Tibial nerve (tissue), 4 donors: ENCODE measurements around the gene RDH8. TPM values are rescaled to one million over a fixed set of nuclear protein-coding genes. Genes with fewer than 3 reads are reported as not detected.

ENCODE experiments used
- DNase-seq, 2 donors: peaks; one replicate each; pipeline ENCODE4 v3.0.0-alpha.2; 2019; ENCODE audit warnings: low spot score in 2 of 2
- H3K27ac ChIP-seq, 4 donors: fragments of 200-600 bp; sonication (generic) in 3 of 4; one replicate each; pipeline ENCODE4 v1.5.1; 2017 to 2019; ENCODE audit warnings: mild to moderate bottlenecking in 1 of 4
- H3K27me3 ChIP-seq, 2 donors: fragments of 200-600 bp; sonication (generic) in 1 of 2; one replicate each; pipeline versions ENCODE4 v1.5.1 to v1.6.0; 2017 to 2019
- H3K36me3 ChIP-seq, 3 donors: fragments of 200-600 bp; sonication (generic); one replicate each; pipeline ENCODE4 v1.5.1; 2018 to 2019
- H3K4me1 ChIP-seq, 4 donors: fragments of 200-600 bp; sonication (generic) in 3 of 4; one replicate each; pipeline ENCODE4 v1.5.1; 2017 to 2019
- H3K4me3 ChIP-seq, 4 donors: fragments of 200-600 bp; sonication (generic) in 3 of 4; one replicate each; pipeline ENCODE4 v1.5.1; 2017 to 2019; ENCODE audit warnings: mild to moderate bottlenecking in 1 of 4, moderate library complexity in 1 of 4
- H3K9me3 ChIP-seq, 4 donors: fragments of 200-600 bp; sonication (generic) in 3 of 4; one replicate each; pipeline ENCODE4 v1.5.1; 2017 to 2019
- EP300 ChIP-seq, 2 donors: sonication (generic); formaldehyde crosslinking; IDR thresholded peaks; one replicate each; pipeline ENCODE4 v1.6.1; 2017; ENCODE audit warnings: antibody characterized with exemption in 2 of 2, mild to moderate bottlenecking in 1 of 2
- POLR2A ChIP-seq, 2 donors: fragments of 450-650 bp; IDR thresholded peaks; one replicate each; pipeline ENCODE4 v1.6.1; 2017; ENCODE audit warnings: antibody characterized with exemption in 2 of 2, mild to moderate bottlenecking in 2 of 2, moderate library complexity in 2 of 2
- WGBS, 2 donors: methylation state at CpG; one replicate each; pipeline ENCODE4 v1.1.5; 2018; 5-methylcytosine and 5-hydroxymethylcytosine counted together
- total RNA-seq, 4 donors: library from RNA; depleted of rRNA; stranded (reverse); fragments of >200 nt; gene quantifications; one replicate each; pipeline ENCODE4 v1.1.0, GENCODE V29; 2016
- TF ChIP-seq, protein P1 (sequence below), 5 experiments: fragments of 200-600 bp in 3 of 5; fragments of 450-650 bp in 2 of 5; sonication (generic) in 3 of 5; IDR thresholded peaks; one replicate each; pipeline ENCODE4 v1.5.1; 2016 to 2019; ENCODE audit warnings: antibody characterized with exemption in 5 of 5, mild to moderate bottlenecking in 3 of 5, moderate library complexity in 2 of 5

Gene RDH8
- total RNA-seq, 4 donors from 2014 or later, result not detected

GRCh38 chr19:10010939-10011338 is 2.3 kb upstream of the RDH8 start:
- 75 to 76% methylated on average over 9 of the region's 9 CpGs for WGBS, 2 donors
- H3K27me3 ChIP-seq, result peaks cover 0 to 11% of the 10 kb centered on the region in 2 donors
- peak overlapping the region in 2 of 4 donors; percentile 66 to 80 for H3K4me3 ChIP-seq
- H3K36me3 ChIP-seq, result no peaks in the 10 kb centered on the region
- no peak for DNase-seq
- H3K9me3 ChIP-seq, result no peaks in the 10 kb centered on the region
- peaks cover 3 to 75% (median 26%) of the 10 kb centered on the region in 4 donors for H3K4me1 ChIP-seq
- TF ChIP-seq, protein P1, sequence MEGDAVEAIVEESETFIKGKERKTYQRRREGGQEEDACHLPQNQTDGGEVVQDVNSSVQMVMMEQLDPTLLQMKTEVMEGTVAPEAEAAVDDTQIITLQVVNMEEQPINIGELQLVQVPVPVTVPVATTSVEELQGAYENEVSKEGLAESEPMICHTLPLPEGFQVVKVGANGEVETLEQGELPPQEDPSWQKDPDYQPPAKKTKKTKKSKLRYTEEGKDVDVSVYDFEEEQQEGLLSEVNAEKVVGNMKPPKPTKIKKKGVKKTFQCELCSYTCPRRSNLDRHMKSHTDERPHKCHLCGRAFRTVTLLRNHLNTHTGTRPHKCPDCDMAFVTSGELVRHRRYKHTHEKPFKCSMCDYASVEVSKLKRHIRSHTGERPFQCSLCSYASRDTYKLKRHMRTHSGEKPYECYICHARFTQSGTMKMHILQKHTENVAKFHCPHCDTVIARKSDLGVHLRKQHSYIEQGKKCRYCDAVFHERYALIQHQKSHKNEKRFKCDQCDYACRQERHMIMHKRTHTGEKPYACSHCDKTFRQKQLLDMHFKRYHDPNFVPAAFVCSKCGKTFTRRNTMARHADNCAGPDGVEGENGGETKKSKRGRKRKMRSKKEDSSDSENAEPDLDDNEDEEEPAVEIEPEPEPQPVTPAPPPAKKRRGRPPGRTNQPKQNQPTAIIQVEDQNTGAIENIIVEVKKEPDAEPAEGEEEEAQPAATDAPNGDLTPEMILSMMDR (IDR thresholded peaks at IDR 0.05), result no peak
- TF ChIP-seq POLR2A (IDR thresholded peaks at IDR 0.05), result no peak
- TF ChIP-seq EP300 (IDR thresholded peaks at IDR 0.05), result no peak
- H3K27ac ChIP-seq, result peak overlapping the region; percentile 5 to 91 (median 75)

- TF ChIP-seq, protein P1 (IDR thresholded peaks at IDR 0.05), result no peak
- TF ChIP-seq EP300 (IDR thresholded peaks at IDR 0.05), result peak in 1 of 2 donors; percentile 13
- DNase-seq, result no peak
- H3K4me1 ChIP-seq, result peaks cover 3 to 64% (median 23%) of the 10 kb centered on the region in 4 donors
- peaks cover 0 to 11% of the 10 kb centered on the region in 2 donors for H3K27me3 ChIP-seq
- H3K27ac ChIP-seq, result peak overlapping the region in 2 of 4 donors; percentile 90 to 91
- H3K9me3 ChIP-seq, result no peaks in the 10 kb centered on the region
- H3K4me3 ChIP-seq, result no peak overlapping the region
- WGBS, 2 donors, result 28 to 33% methylated on average over 7 of the region's 7 CpGs
- no peaks in the 10 kb centered on the region for H3K36me3 ChIP-seq
These were observed 1.3 kb upstream of the RDH8 start for GRCh38 chr19:10011974-10012373.

DNA sequence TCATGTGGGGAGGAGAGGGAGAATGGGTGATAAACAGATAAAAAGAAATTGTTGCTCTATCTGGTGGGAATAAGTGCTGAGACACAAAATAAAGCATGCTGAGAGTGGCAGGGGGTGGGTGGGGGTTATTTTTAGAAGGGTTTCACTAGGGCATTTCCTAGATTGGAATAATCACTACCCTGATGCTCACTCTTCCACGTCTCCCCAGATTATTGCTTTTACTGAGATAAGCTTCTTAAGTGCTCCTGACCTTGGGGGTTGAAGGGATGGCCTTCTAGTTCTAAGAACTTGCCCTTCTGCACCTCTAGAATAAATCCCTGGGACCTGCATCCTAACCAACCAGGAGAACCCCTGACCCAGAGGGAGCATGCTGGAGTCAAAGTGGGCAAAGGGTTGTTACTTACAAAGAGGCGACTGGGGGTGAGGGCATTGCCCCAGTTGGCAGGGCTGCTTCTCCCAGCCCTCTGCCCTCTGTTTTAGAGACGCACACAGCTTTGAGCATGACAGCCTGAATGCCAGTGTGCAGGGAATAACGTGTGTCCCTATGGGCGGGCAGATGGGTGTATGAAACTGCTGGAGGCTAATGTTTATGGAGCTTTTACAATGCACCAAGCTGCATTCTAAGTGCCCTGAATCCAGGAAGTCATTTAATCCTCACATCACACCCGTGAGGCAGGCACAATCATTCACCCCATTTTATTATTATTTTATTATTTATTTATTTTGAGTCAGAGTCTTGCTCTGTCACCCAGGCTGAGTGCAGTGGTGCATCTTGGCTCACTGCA is 743 bp downstream of the RDH8 start:
- Histone ChIP-seq H3K27ac (peak overlapping the region in 2 of 4 donors; percentile 90 to 91), H3K36me3 (no peaks in the 10 kb centered on the region), H3K9me3 (no peaks in the 10 kb centered on the region), H3K4me1 (peaks cover 3 to 44% (median 7%) of the 10 kb centered on the region in 4 donors), H3K27me3 (peaks cover 0 to 11% of the 10 kb centered on the region in 2 donors), H3K4me3 (no peak overlapping the region)
- TF ChIP-seq, protein P1 (IDR thresholded peaks at IDR 0.05), result no peak
- TF ChIP-seq EP300 (IDR thresholded peaks at IDR 0.05) (no peak), POLR2A (IDR thresholded peaks at IDR 0.05) (no peak)
- WGBS, 2 donors, result 30 to 33% methylated on average over 6 of the region's 6 CpGs
- DNase-seq, result no peak

- Histone ChIP-seq H3K4me3 (no peak overlapping the region), H3K27me3 (no peaks in the 10 kb centered on the region), H3K36me3 (no peaks in the 10 kb centered on the region), H3K27ac (no peak overlapping the region), H3K9me3 (no peaks in the 10 kb centered on the region), H3K4me1 (peaks cover 0 to 11% (median 0%) of the 10 kb centered on the region in 4 donors)
- TF ChIP-seq, protein P1 (IDR thresholded peaks at IDR 0.05), result no peak
- TF ChIP-seq POLR2A (IDR thresholded peaks at IDR 0.05) (no peak), EP300 (IDR thresholded peaks at IDR 0.05) (no peak)
- DNase-seq, result no peak
- WGBS, 2 donors, result 67 to 68% methylated on average over 3 of the region's 3 CpGs
These were observed 5.0 kb downstream of the RDH8 start for GRCh38 chr19:10018263-10018662.

- WGBS, 2 donors, result 79 to 80% methylated on average over 9 of the region's 9 CpGs
- no peaks in the 10 kb centered on the region for H3K27me3 ChIP-seq
- no peak overlapping the region for H3K4me3 ChIP-seq
- no peaks in the 10 kb centered on the region for H3K36me3 ChIP-seq
- TF ChIP-seq, protein P1 (IDR thresholded peaks at IDR 0.05), result no peak
- TF ChIP-seq EP300 (IDR thresholded peaks at IDR 0.05), result no peak
- no peak for TF ChIP-seq POLR2A (IDR thresholded peaks at IDR 0.05)
- H3K27ac ChIP-seq, result no peak overlapping the region
- peaks cover 0 to 7% (median 0%) of the 10 kb centered on the region in 4 donors for H3K4me1 ChIP-seq
- H3K9me3 ChIP-seq, result no peaks in the 10 kb centered on the region
- no peak for DNase-seq
These were observed 5.5 kb downstream of the RDH8 start for GRCh38 chr19:10018786-10019185.
